ENCODE measurements around the gene APOL1.

DNA sequence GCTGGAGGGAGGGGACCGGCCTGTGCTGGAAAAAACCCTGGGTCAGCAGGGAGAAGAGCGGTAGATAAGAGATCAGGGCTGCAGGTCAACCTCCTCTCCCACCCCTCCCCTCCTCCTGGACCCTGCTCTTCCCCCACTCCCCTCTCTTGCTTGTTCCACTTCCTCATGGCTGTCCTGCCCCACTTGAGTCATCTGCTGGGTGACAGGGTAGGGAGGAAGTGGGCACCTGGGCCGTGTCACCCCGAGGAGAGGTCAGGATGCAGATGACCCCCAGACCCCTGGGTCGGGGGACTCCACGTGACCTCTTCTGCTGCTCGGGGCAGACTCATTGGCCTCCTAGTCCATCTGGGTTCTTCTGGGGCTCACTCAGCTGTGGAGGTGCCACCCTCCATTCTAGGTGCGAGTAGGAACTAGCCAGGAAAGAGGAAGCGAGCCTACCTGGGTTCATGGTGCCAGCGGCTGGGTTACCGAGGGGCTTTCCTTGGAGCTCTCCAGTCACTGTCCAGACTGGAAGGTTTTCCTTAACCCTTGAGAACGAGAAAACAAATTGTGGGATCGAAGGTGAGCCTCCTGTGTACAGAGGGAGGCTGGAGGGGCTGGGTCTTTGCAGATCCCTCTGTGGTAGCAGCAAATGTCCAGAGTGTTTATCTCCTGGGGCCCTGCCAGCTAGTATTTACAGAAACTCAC is 20.1 kb upstream of the APOL1 start:
- TF ChIP-seq, protein P1, sequence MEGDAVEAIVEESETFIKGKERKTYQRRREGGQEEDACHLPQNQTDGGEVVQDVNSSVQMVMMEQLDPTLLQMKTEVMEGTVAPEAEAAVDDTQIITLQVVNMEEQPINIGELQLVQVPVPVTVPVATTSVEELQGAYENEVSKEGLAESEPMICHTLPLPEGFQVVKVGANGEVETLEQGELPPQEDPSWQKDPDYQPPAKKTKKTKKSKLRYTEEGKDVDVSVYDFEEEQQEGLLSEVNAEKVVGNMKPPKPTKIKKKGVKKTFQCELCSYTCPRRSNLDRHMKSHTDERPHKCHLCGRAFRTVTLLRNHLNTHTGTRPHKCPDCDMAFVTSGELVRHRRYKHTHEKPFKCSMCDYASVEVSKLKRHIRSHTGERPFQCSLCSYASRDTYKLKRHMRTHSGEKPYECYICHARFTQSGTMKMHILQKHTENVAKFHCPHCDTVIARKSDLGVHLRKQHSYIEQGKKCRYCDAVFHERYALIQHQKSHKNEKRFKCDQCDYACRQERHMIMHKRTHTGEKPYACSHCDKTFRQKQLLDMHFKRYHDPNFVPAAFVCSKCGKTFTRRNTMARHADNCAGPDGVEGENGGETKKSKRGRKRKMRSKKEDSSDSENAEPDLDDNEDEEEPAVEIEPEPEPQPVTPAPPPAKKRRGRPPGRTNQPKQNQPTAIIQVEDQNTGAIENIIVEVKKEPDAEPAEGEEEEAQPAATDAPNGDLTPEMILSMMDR (IDR thresholded peaks at IDR 0.05) = no peak
- TF ChIP-seq POLR2AphosphoS5 (IDR thresholded peaks at IDR 0.05) (no peak), POLR2A (IDR thresholded peaks at IDR 0.05) (no peak)

Data from prostate gland (tissue), 2 donors.